Brain microvascular endothelial cell (primary cell): Measurements from ENCODE around the gene NXPH4.

Source experiments
- DNase-seq: peaks from one replicate; pipeline ENCODE4 v3.0.0-alpha.2; 2020
- H3K27ac ChIP-seq: fragments of 250-450 bp; sonication (Bioruptor Pico); 2 replicates; pipeline ENCODE4 v1.5.1; 2020; ENCODE audit warnings: mild to moderate bottlenecking, moderate library complexity
- H3K27me3 ChIP-seq: fragments of 250-450 bp; sonication (Bioruptor Pico); replicated peaks from 2 replicates; pipeline ENCODE4 v1.5.1; 2020; ENCODE audit warnings: mild to moderate bottlenecking
- H3K36me3 ChIP-seq: fragments of 250-450 bp; sonication (Bioruptor Pico); replicated peaks from 2 replicates; pipeline ENCODE4 v1.5.1; 2020; ENCODE audit warnings: mild to moderate bottlenecking
- H3K4me3 ChIP-seq: 2 replicates; pipeline ENCODE4 v1.5.1; 2011; ENCODE audit warnings: low read depth, mild to moderate bottlenecking, control low read depth, low read length, moderate library complexity
- in situ Hi-C: cut with HindIII; loops from 2 replicates; pipeline ENCODE4 v1.10.0; 2017; ENCODE audit warnings: low sequenced_read_pairs, low pct_ligation_motif_present
- TF ChIP-seq, protein P1 (sequence below): IDR thresholded peaks from 2 replicates; pipeline ENCODE4 v1.5.1; 2011; ENCODE audit warnings: low read depth, mild to moderate bottlenecking, moderate library complexity, low read length, control low read depth, inconsistent platforms; ENCODE audit errors: missing control alignments

The NXPH4 gene

DNA sequence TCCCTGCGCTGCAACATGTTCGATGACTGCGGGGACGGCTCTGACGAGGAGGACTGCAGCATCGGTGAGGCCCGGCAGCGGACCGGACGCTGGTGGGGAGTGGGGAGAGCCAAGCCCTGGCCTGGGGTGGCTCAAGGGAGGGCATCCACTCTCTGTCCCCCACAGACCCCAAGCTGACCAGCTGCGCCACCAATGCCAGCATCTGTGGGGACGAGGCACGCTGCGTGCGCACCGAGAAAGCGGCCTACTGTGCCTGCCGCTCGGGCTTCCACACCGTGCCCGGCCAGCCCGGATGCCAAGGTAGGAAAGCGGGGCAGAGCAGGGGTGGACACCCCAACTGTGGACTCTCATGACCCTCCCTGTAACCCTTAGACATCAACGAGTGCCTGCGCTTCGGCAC lies 11.4 kb upstream of the NXPH4 start:
- Histone ChIP-seq H3K4me3 (no peak overlapping the region), H3K36me3 (peaks cover 86% of the 10 kb centered on the region), H3K27ac (no peak overlapping the region), H3K27me3 (no peaks in the 10 kb centered on the region)
- no peak for DNase-seq
- TF ChIP-seq, protein P1, sequence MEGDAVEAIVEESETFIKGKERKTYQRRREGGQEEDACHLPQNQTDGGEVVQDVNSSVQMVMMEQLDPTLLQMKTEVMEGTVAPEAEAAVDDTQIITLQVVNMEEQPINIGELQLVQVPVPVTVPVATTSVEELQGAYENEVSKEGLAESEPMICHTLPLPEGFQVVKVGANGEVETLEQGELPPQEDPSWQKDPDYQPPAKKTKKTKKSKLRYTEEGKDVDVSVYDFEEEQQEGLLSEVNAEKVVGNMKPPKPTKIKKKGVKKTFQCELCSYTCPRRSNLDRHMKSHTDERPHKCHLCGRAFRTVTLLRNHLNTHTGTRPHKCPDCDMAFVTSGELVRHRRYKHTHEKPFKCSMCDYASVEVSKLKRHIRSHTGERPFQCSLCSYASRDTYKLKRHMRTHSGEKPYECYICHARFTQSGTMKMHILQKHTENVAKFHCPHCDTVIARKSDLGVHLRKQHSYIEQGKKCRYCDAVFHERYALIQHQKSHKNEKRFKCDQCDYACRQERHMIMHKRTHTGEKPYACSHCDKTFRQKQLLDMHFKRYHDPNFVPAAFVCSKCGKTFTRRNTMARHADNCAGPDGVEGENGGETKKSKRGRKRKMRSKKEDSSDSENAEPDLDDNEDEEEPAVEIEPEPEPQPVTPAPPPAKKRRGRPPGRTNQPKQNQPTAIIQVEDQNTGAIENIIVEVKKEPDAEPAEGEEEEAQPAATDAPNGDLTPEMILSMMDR = no peak
- in situ Hi-C loops = no loop called here

DNA sequence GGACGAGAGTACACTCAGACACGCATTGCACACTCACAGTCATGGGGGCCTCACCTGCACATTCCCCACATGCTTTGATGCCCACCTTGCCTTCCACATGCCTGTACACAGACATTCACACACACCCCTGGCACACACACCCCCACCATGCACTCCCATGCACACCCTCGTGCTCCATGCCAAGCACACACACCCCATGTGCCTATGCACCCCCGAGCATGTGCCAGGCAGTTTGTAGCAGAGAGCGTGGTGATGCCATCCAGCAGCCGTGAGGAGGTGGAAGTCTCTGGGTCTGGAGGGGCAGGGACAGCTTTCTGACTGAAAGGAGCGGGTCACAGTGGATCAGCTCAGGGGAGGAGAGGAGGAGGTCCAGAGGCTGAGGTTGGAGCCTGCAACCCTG lies 10.7 kb upstream of the NXPH4 start:
- in situ Hi-C loops = no loop called here
- H3K36me3 ChIP-seq = peaks cover 87% of the 10 kb centered on the region
- no peak overlapping the region for H3K27ac ChIP-seq
- no peak for DNase-seq
- no peaks in the 10 kb centered on the region for H3K27me3 ChIP-seq
- no peak overlapping the region for H3K4me3 ChIP-seq
- TF ChIP-seq, protein P1 = no peak

DNA sequence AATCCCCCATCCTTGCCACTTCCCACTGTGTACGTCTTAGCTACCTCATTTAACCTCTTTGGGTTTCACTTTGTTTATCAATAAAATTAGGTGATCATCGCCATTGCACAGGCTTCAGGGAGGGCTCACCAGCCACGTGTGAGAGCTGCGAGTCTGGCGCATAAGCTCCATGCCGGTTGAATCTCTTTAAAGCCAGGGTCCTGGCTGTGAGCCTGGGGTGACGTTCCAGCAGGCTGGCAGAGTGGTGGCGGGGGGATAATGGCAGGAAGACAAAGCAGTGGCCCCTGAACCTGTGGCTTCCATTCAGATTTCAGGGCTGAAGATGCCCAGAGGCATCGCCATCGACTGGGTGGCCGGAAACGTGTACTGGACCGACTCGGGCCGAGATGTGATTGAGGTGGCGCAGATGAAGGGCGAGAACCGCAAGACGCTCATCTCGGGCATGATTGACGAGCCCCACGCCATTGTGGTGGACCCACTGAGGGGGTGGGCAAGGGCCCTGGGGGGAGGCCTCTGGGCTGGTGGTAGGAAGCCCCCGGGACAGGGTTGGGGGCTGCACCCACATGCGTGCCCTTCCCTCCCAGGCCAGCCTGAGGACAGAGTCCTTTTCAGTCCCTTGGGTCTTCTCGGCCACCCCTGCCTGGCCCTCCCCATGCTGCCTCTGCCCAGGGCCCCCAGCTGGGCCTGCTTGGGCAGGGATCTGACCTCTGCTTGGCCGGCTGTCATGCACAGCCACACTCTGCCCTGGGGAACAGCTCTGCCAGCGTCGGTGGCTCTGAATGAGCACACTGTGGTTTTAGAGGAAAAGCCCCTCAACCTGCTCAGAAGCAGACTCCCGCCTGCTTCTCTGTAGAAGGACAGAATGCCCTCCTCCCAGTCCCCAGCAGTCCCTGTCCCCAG lies 8.6 kb upstream of the NXPH4 start:
- TF ChIP-seq, protein P1 = no peak
- H3K27ac ChIP-seq = no peak overlapping the region
- in situ Hi-C loops = no loop called here
- H3K4me3 ChIP-seq = no peak overlapping the region
- H3K36me3 ChIP-seq = peaks cover 83% of the 10 kb centered on the region
- no peak for DNase-seq
- no peaks in the 10 kb centered on the region for H3K27me3 ChIP-seq

DNA sequence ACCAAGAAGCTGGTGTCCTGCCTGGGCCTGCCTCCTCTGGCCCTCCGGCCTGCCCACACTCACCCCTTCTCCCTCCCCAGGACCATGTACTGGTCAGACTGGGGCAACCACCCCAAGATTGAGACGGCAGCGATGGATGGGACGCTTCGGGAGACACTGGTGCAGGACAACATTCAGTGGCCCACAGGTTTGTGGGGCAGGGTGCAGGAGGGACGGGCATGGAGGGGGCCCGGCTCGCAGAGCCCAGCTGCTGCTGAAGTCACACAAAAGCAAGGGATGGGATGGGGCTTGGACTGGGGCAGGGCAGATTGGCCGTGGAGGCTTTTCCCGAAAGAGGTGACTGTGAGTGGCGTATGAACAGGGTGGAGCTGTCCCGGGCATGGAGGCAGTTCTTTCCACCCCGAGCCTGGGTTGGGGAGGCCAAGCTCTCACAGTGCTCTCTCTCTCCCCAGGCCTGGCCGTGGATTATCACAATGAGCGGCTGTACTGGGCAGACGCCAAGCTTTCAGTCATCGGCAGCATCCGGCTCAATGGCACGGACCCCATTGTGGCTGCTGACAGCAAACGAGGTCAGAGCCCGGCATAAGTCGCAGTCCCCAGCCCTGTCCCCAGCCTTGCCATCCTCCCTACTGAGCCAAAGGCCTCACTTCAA lies 7.8 kb upstream of the NXPH4 start:
- TF ChIP-seq, protein P1 = no peak
- Histone ChIP-seq H3K4me3 (no peak overlapping the region), H3K36me3 (peaks cover 80% of the 10 kb centered on the region), H3K27ac (no peak overlapping the region), H3K27me3 (no peaks in the 10 kb centered on the region)
- DNase-seq = no peak
- in situ Hi-C loops = no loop called here

DNA sequence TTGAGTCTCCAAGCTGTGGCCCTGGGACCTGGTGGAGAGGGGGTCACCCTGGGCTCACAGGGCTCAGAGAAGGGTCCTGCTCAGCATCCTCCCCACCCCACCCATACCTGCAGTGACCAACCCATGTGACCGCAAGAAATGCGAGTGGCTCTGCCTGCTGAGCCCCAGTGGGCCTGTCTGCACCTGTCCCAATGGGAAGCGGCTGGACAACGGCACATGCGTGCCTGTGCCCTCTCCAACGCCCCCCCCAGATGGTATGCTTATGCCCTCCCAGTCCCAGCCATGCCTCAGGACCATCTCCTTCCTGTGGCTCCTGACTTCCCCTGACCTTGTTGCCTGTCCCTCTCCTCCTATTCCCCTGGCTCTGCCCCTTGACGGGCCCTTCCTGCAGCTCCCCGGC lies 6.7 kb upstream of the NXPH4 start:
- in situ Hi-C loops = no loop called here
- peaks cover 2% of the 10 kb centered on the region for H3K27me3 ChIP-seq
- DNase-seq = no peak
- H3K36me3 ChIP-seq = peaks cover 68% of the 10 kb centered on the region
- TF ChIP-seq, protein P1 = no peak
- H3K27ac ChIP-seq = no peak overlapping the region
- no peak overlapping the region for H3K4me3 ChIP-seq
